IPS-NIHi11 (cell line): ENCODE data around the gene PLEKHA4.
"Not testable (repeated sequence)": the region's sequence is repeated elsewhere in the genome, so short reads cannot be mapped to it uniquely, and the experiment has no call there.

Source experiments
- DNase-seq: peaks from one replicate; pipeline ENCODE4 v3.0.0; 2012; ENCODE audit warnings: mixed read lengths, low spot score

PLEKHA4 gene

GRCh38 chr19:48868114-48868886, at the start of gene PLEKHA4:
Gene PLEKHA4 (minus strand): TSS chr19:48868617. CDS start chr19:48867620, 997 bp downstream.
- DNase-seq = peak; percentile 57

GRCh38 chr19:48918071-48918470, 49.7 kb upstream of the PLEKHA4 start:
- no peak for DNase-seq

GRCh38 chr19:48915757-48916156, 47.3 kb upstream of the PLEKHA4 start:
- no peak for DNase-seq

GRCh38 chr19:48914181-48914580, 45.8 kb upstream of the PLEKHA4 start:
- DNase-seq = no peak

GRCh38 chr19:48913114-48913889, 44.9 kb upstream of the PLEKHA4 start:
- DNase-seq = peak; percentile 52

GRCh38 chr19:48910803-48911202, 42.4 kb upstream of the PLEKHA4 start:
- no peak for DNase-seq

GRCh38 chr19:48909424-48910077, 41.1 kb upstream of the PLEKHA4 start:
- DNase-seq = not testable (repeated sequence)

- no peak for DNase-seq
These were observed 39.3 kb upstream of the PLEKHA4 start for GRCh38 chr19:48907671-48908070.

- DNase-seq = no peak
These were observed 37.9 kb upstream of the PLEKHA4 start for GRCh38 chr19:48906324-48906723.

GRCh38 chr19:48905664-48906063, 37.2 kb upstream of the PLEKHA4 start:
- no peak for DNase-seq

- not testable (repeated sequence) for DNase-seq
These were observed 35.4 kb upstream of the PLEKHA4 start for GRCh38 chr19:48903788-48904187.

GRCh38 chr19:48902291-48902690, 33.9 kb upstream of the PLEKHA4 start:
- not testable (repeated sequence) for DNase-seq

GRCh38 chr19:48900477-48901406, 32.3 kb upstream of the PLEKHA4 start:
- no peak for DNase-seq

GRCh38 chr19:48899781-48900476, 31.5 kb upstream of the PLEKHA4 start, which contains the start of gene NUCB1:
Gene NUCB1 (plus strand): TSS chr19:48900312. CDS start chr19:48900797, 485 bp downstream.
- DNase-seq = peak; percentile 100

- not testable (repeated sequence) for DNase-seq
These were observed 31.0 kb upstream of the PLEKHA4 start for GRCh38 chr19:48899386-48899749.

GRCh38 chr19:48897181-48897580, 28.8 kb upstream of the PLEKHA4 start:
- DNase-seq = no peak

GRCh38 chr19:48896191-48896720, 27.8 kb upstream of the PLEKHA4 start:
- DNase-seq = peak; percentile 89

- no peak for DNase-seq
These were observed 26.8 kb upstream of the PLEKHA4 start for GRCh38 chr19:48895226-48895625.

- no peak for DNase-seq
These were observed 22.1 kb upstream of the PLEKHA4 start for GRCh38 chr19:48890551-48890950.

GRCh38 chr19:48889496-48889895, 21.1 kb upstream of the PLEKHA4 start:
- DNase-seq = not testable (repeated sequence)
